Measurements from ENCODE around the gene TSPAN33. TPM values are rescaled to one million over a fixed set of nuclear protein-coding genes. Genes with fewer than 3 reads are reported as not detected.

TSPAN33 gene
- total and polyA plus RNA-seq, 2 donors from 2014 or later, result 54.9 to 316 TPM

- Histone ChIP-seq H3K27me3 (ENCODE audit: control insufficient read depth, insufficient read depth, low read length) (no peaks in the 10 kb centered on the region), H3K4me3 (ENCODE audit: low read length in 3 of 3) (no peak overlapping the region), H3K4me1 (ENCODE audit: control insufficient read depth in 2 of 3, insufficient read depth in 2 of 3, low read depth in 1 of 3, low read length in 3 of 3) (peaks cover 0 to 9% (median 6%) of the 10 kb centered on the region in 3 donors), H3K9ac (ENCODE audit: low read length in 3 of 3) (no peak overlapping the region), H3K9me3 (ENCODE audit: control insufficient read depth in 2 of 3, insufficient read depth in 1 of 3, low read length in 3 of 3) (no peaks in the 10 kb centered on the region), H3K27ac (ENCODE audit: low read depth in 2 of 2, low read length in 2 of 2) (no peak overlapping the region), H3K36me3 (ENCODE audit: control insufficient read depth in 2 of 3, insufficient read depth in 3 of 3, low read length in 3 of 3) (no peaks in the 10 kb centered on the region)
- TF ChIP-seq, protein P1, sequence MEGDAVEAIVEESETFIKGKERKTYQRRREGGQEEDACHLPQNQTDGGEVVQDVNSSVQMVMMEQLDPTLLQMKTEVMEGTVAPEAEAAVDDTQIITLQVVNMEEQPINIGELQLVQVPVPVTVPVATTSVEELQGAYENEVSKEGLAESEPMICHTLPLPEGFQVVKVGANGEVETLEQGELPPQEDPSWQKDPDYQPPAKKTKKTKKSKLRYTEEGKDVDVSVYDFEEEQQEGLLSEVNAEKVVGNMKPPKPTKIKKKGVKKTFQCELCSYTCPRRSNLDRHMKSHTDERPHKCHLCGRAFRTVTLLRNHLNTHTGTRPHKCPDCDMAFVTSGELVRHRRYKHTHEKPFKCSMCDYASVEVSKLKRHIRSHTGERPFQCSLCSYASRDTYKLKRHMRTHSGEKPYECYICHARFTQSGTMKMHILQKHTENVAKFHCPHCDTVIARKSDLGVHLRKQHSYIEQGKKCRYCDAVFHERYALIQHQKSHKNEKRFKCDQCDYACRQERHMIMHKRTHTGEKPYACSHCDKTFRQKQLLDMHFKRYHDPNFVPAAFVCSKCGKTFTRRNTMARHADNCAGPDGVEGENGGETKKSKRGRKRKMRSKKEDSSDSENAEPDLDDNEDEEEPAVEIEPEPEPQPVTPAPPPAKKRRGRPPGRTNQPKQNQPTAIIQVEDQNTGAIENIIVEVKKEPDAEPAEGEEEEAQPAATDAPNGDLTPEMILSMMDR (IDR thresholded peaks at IDR 0.05; ENCODE audit: borderline replicate concordance, extremely low read depth, insufficient read depth), result no peak
- FAIRE-seq (no peak), DNase-seq (no peak)
- intact Hi-C loops (cut with DNase I), result no loop called here
Measured at GRCh38 chr7:129191272-129191671, 46.8 kb downstream of the TSPAN33 start.

DNA sequence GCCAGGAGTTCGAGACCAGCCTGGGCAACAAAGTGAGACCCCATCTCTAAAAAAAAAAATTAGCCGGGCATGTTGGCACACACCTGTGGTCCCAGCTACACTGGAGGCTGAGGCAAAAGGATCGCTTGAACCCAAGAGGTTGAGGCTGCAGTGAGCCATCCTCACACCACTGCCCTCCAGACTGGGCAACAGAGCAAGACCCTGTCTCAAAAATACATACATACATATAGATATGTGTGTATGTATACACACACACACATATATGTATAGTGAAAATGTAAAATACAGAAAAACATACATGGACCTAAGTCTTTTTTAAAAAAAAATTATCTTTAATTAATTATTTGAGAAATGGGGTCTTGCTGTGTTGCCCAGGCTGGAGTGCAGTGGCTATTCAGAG, 49.4 kb downstream of the TSPAN33 start:
- H3K4me3 ChIP-seq (ENCODE audit: low read length in 3 of 3), result no peak overlapping the region
- H3K36me3 ChIP-seq (ENCODE audit: control insufficient read depth in 2 of 3, insufficient read depth in 3 of 3, low read length in 3 of 3), result no peaks in the 10 kb centered on the region
- TF ChIP-seq, protein P1 (IDR thresholded peaks at IDR 0.05; ENCODE audit: borderline replicate concordance, extremely low read depth, insufficient read depth), result no peak
- no peak overlapping the region for H3K9ac ChIP-seq (ENCODE audit: low read length in 3 of 3)
- intact Hi-C loops (cut with DNase I), result no loop called here
- no peaks in the 10 kb centered on the region for H3K9me3 ChIP-seq (ENCODE audit: control insufficient read depth in 2 of 3, insufficient read depth in 1 of 3, low read length in 3 of 3)
- H3K27ac ChIP-seq (ENCODE audit: low read depth in 2 of 2, low read length in 2 of 2), result no peak overlapping the region
- no peak for FAIRE-seq
- H3K4me1 ChIP-seq (ENCODE audit: control insufficient read depth in 2 of 3, insufficient read depth in 2 of 3, low read depth in 1 of 3, low read length in 3 of 3), result peaks cover 0 to 9% (median 3%) of the 10 kb centered on the region in 3 donors
- DNase-seq, result no peak
- H3K27me3 ChIP-seq (ENCODE audit: control insufficient read depth, insufficient read depth, low read length), result no peaks in the 10 kb centered on the region

GRCh38 chr7:129197771-129198170, 53.3 kb downstream of the TSPAN33 start:
- TF ChIP-seq, protein P1 (IDR thresholded peaks at IDR 0.05; ENCODE audit: borderline replicate concordance, extremely low read depth, insufficient read depth), result no peak
- DNase-seq, result no peak
- intact Hi-C loops (cut with DNase I), result no loop called here
- no peak overlapping the region for H3K9ac ChIP-seq (ENCODE audit: low read length in 3 of 3)
- no peaks in the 10 kb centered on the region for H3K9me3 ChIP-seq (ENCODE audit: control insufficient read depth in 2 of 3, insufficient read depth in 1 of 3, low read length in 3 of 3)
- no peaks in the 10 kb centered on the region for H3K27me3 ChIP-seq (ENCODE audit: control insufficient read depth, insufficient read depth, low read length)
- H3K36me3 ChIP-seq (ENCODE audit: control insufficient read depth in 2 of 3, insufficient read depth in 3 of 3, low read length in 3 of 3), result no peaks in the 10 kb centered on the region
- H3K27ac ChIP-seq (ENCODE audit: low read depth in 2 of 2, low read length in 2 of 2), result no peak overlapping the region
- no peaks in the 10 kb centered on the region for H3K4me1 ChIP-seq (ENCODE audit: control insufficient read depth in 2 of 3, insufficient read depth in 2 of 3, low read depth in 1 of 3, low read length in 3 of 3)
- no peak for FAIRE-seq
- H3K4me3 ChIP-seq (ENCODE audit: low read length in 3 of 3), result no peak overlapping the region

DNA sequence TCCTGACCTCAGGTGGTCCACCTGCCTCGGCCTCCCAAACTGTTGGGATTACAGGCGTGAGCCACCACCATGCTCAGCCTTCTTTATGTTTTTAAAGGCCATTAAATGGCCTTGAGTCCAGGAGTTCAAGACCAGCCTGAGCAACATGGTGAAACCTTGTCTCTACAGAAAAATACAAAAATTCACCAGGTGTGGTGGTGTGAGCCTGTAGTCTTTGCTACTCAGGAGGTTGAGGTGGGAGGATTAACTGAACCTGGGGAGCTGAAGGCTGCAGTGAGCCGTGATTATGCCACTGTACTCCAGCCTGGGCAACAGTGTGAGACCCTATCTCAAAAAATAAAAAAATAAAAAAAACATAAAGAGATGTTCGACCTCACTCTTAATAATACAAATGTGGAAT, 54.9 kb downstream of the TSPAN33 start:
- DNase-seq (no peak), FAIRE-seq (no peak)

More for the DNA sequence above, 54.9 kb downstream of the TSPAN33 start:
- H3K27me3 ChIP-seq (ENCODE audit: control insufficient read depth, insufficient read depth, low read length), result no peaks in the 10 kb centered on the region
- H3K36me3 ChIP-seq (ENCODE audit: control insufficient read depth in 2 of 3, insufficient read depth in 3 of 3, low read length in 3 of 3), result no peaks in the 10 kb centered on the region
- no peak overlapping the region for H3K4me3 ChIP-seq (ENCODE audit: low read length in 3 of 3)
- H3K27ac ChIP-seq (ENCODE audit: low read depth in 2 of 2, low read length in 2 of 2), result no peak overlapping the region
- TF ChIP-seq, protein P1 (IDR thresholded peaks at IDR 0.05; ENCODE audit: borderline replicate concordance, extremely low read depth, insufficient read depth), result no peak
- H3K9me3 ChIP-seq (ENCODE audit: control insufficient read depth in 2 of 3, insufficient read depth in 1 of 3, low read length in 3 of 3), result no peaks in the 10 kb centered on the region
- H3K9ac ChIP-seq (ENCODE audit: low read length in 3 of 3), result no peak overlapping the region
- intact Hi-C loops (cut with DNase I), result no loop called here
- H3K4me1 ChIP-seq (ENCODE audit: control insufficient read depth in 2 of 3, insufficient read depth in 2 of 3, low read depth in 1 of 3, low read length in 3 of 3), result no peaks in the 10 kb centered on the region
